HAP-1 (cell line): ENCODE measurements around the gene PTPRN2.
"Not testable (repeated sequence)": the region's sequence is repeated elsewhere in the genome, so short reads cannot be mapped to it uniquely, and the experiment has no call there.

Experiments
- DNase-seq, 2 experiments: peaks; one replicate each; pipeline ENCODE4 v3.0.0-alpha.2; 2016 to 2020; ENCODE audit warnings: low spot score in 2 of 2
- H3K27me3 ChIP-seq: fragments of 250-450 bp; sonication (Bioruptor Pico); 2 replicates; pipeline ENCODE4 v1.5.1; 2020; ENCODE audit warnings: low read depth, mild to moderate bottlenecking, moderate library complexity
- H3K36me3 ChIP-seq: fragments of 250-450 bp; sonication (Bioruptor Pico); replicated peaks from 2 replicates; pipeline ENCODE4 v1.5.1; 2020; ENCODE audit warnings: mild to moderate bottlenecking
- H3K4me1 ChIP-seq: fragments of 250-450 bp; sonication (Bioruptor Pico); 2 replicates; pipeline ENCODE4 v1.5.1; 2020; ENCODE audit warnings: mild to moderate bottlenecking
- H3K4me3 ChIP-seq: fragments of 250-450 bp; sonication (Bioruptor Pico); 2 replicates; pipeline ENCODE4 v1.5.1; 2020; ENCODE audit warnings: mild to moderate bottlenecking, moderate library complexity
- H3K9me3 ChIP-seq: fragments of 250-450 bp; sonication (Bioruptor Pico); 2 replicates; pipeline ENCODE4 v1.5.1; 2020; ENCODE audit warnings: mild to moderate bottlenecking, moderate library complexity
- in situ Hi-C: fragments of 300-500 bp; cut with MboI; formaldehyde crosslinking; loops from 3 replicates; pipeline ENCODE4 v1.14.3; 2020; ENCODE audit warnings: low sequenced_read_pairs, inconsistent platforms, mixed read lengths

Gene PTPRN2

DNA sequence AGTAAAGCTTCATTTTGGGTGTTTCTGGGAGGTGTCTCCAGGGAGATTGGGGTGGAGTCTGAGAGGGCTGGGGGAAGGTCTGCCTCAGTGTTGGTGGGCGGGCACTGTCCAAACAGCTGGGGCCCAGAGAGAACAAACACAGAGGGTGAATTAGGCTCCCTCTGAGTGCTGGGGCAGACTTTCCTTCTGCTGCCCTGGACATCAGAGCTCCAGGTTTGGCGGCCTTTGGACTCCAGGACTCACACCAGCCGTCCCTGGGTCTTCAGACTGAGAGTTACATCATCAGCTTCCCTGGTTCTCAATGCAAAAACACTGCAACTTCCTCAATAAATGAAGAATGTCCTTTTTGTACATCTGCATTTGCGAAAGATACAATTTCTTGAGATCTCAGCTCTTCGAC lies 427.4 kb downstream of the PTPRN2 start:
- in situ Hi-C loops: no loop called here
- no peaks in the 10 kb centered on the region for H3K9me3 ChIP-seq
- no peak for DNase-seq
- no peaks in the 10 kb centered on the region for H3K36me3 ChIP-seq
- no peak overlapping the region for H3K4me3 ChIP-seq
- H3K4me1 ChIP-seq: no peaks in the 10 kb centered on the region
- H3K27me3 ChIP-seq: no peaks in the 10 kb centered on the region

DNA sequence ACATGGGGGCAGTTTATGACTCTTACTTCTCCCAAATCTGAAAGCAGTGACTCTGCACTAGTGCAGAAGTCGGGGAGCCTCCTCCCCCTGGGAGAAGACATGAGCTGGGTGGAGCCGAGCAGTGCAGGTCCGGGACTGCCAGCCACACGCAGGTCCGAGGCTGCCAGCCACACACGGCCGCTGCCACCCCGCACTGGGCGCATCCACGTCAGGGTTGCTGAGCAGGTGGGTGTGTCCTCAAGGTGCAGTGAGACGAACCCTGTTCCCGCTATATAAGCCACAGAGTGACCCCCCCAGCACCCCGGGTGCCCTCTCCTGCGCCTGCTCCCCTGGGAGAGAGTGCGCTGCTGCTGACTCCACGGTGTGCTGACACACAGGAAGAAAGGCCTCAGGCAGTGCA lies 430.2 kb downstream of the PTPRN2 start:
- no peaks in the 10 kb centered on the region for H3K36me3 ChIP-seq
- in situ Hi-C loops: no loop called here
- no peaks in the 10 kb centered on the region for H3K9me3 ChIP-seq
- H3K4me3 ChIP-seq: no peak overlapping the region
- H3K27me3 ChIP-seq: no peaks in the 10 kb centered on the region
- no peaks in the 10 kb centered on the region for H3K4me1 ChIP-seq
- DNase-seq: no peak

DNA sequence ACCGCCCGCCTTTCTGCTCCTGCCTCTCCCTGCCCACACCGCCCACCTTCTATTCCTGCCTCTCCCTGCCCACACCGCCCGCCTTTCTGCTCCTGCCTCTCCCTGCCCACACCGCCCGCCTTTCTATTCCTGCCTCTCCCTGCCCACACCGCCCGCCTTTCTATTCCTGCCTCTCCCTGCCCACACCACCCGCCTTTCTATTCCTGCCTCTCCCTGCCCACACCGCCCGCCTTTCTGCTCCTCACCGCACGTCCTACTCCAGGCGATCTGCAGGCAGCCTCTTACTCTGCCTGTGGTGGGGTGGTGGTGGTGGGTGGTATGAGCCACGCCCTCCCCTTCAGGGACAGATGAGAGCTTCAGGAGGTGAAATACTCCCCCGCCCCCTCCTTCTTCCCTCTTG lies 436.4 kb downstream of the PTPRN2 start:
- H3K36me3 ChIP-seq, in situ Hi-C loops, H3K4me3 ChIP-seq, H3K4me1 ChIP-seq, H3K9me3 ChIP-seq, DNase-seq, H3K27me3 ChIP-seq: not testable (repeated sequence)

DNA sequence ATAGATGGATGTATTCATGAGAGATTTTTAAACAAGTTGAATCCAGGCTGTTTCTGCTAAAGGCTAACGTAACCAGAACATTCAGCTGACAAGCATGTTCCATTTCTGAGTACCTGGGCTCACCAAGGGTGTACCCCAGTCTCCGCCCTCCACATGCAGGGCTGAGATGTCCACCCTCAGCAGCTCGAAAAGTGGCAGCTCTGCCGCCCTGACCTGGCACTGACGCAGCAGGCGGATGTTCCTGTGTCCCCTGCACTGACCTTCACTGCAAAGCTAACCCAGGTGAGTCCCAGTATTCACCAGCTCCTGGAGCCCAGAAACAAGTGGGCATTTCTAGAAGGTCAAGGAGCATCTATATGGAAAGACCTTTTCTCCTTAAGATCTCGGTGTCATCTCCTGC lies 437.4 kb downstream of the PTPRN2 start:
- H3K9me3 ChIP-seq: no peaks in the 10 kb centered on the region
- DNase-seq: no peak
- in situ Hi-C loops: no loop called here
- H3K4me1 ChIP-seq: no peaks in the 10 kb centered on the region
- no peaks in the 10 kb centered on the region for H3K36me3 ChIP-seq
- no peaks in the 10 kb centered on the region for H3K27me3 ChIP-seq
- H3K4me3 ChIP-seq: no peak overlapping the region

DNA sequence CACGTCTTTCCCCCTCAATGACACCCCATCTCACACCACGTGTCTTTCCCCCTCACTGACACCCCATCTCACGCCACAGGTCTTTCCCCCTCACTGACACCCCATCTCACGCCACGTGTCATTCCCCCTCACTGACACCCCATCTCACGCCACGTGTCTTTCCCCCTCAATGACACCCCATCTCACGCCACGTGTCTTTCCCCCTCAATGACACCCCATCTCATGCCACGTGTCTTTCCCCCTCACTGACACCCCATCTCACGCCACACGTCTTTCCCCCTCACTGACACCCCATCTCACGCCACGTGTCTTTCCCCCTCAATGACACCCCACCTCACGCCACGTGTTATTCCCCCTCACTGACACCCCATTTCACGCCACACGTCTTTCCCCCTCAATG lies 440.2 kb downstream of the PTPRN2 start:
- DNase-seq, in situ Hi-C loops, H3K9me3 ChIP-seq, H3K4me3 ChIP-seq, H3K4me1 ChIP-seq, H3K27me3 ChIP-seq, H3K36me3 ChIP-seq: not testable (repeated sequence)

DNA sequence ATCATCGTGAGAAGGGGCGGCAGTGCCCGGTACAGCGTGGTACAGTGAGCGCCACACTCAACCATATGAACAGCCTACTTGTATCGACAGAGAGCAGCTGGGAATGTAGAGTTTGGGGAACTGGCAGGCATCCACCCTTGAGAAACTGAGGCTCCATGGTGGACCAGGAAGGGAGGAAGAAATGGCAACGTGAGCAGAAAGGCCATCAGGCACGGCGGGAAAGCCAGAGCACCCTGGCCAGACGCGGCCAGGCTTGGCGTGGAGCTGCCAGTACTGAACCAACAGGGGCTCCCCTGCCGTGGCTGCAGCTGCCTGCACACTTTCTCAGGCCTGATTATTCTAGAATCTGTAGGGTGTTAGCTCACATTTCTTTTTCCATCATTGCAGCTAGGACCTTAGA lies 442.3 kb downstream of the PTPRN2 start:
- H3K4me3 ChIP-seq: no peak overlapping the region
- no peaks in the 10 kb centered on the region for H3K4me1 ChIP-seq
- H3K27me3 ChIP-seq: no peaks in the 10 kb centered on the region
- DNase-seq: no peak
- H3K36me3 ChIP-seq: no peaks in the 10 kb centered on the region
- in situ Hi-C loops: no loop called here
- H3K9me3 ChIP-seq: no peaks in the 10 kb centered on the region

DNA sequence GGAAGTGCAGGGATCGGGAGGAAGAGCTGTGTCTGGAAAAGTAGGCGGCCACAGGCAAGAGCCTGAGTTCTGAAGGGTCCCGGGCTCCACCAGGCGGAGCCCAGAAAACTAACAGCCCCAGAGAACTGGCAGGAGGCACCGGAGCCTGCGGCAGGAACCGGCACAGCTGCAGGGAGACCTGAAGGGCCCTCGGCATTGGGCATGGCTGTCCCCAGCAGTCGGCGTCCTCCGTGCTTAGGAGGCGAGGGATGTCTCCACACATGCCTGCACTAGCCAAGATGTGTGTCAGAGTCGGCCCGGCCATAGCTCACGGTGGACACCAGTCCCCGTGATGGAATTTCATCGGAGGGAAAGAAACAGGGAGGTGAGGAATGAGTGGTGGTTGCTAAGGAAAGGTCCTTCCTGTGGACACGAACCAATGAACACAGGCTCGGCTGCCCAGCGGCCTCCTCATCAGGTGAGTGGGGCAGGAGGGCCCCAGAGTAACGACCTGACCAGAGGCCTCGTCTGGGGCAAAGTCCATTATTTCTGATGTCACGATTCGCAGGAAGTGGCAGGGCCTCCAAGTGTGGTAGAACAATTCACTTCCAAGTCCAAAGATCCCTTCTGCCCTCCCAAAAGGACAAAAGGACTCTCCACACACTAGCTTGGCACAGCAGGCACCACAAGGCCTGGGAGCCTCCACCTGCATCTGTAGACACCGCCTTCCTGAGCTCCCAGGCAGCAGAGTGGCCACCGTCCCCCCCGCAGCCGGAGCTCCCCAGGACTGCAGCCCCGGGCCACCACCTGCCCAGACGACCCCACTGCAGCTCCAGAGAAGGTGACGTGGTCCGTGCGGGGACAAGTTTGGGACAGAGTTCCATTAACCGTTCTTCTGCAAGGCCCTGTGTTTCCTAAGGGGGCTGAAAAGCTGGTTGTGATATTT lies 444.2 kb downstream of the PTPRN2 start:
- in situ Hi-C loops: no loop called here
- Histone ChIP-seq H3K36me3 (no peaks in the 10 kb centered on the region), H3K4me1 (no peaks in the 10 kb centered on the region), H3K9me3 (no peaks in the 10 kb centered on the region), H3K4me3 (no peak overlapping the region), H3K27me3 (no peaks in the 10 kb centered on the region)
- no peak for DNase-seq

DNA sequence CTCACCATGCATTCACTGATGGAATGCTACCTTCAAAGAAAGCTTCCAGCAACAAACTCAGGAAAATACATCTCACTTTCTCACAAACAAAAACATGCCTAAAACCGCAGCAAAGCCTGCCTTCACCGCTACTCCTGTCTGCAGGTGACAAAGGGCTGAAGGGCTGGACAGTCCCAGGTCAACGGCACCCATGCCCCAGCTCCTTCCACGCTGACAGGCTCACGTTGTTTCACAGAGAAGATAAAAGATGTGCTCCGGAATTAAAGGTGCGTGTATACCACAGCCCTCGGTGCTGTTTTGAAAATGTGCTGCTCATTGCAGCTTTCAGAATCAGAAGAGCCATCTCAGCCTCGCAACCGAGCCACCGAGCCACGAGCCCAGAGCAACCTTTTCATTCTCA lies 445.0 kb downstream of the PTPRN2 start:
- Histone ChIP-seq H3K27me3 (no peaks in the 10 kb centered on the region), H3K4me3 (no peak overlapping the region), H3K36me3 (no peaks in the 10 kb centered on the region), H3K9me3 (no peaks in the 10 kb centered on the region), H3K4me1 (no peaks in the 10 kb centered on the region)
- in situ Hi-C loops: no loop called here
- no peak for DNase-seq

DNA sequence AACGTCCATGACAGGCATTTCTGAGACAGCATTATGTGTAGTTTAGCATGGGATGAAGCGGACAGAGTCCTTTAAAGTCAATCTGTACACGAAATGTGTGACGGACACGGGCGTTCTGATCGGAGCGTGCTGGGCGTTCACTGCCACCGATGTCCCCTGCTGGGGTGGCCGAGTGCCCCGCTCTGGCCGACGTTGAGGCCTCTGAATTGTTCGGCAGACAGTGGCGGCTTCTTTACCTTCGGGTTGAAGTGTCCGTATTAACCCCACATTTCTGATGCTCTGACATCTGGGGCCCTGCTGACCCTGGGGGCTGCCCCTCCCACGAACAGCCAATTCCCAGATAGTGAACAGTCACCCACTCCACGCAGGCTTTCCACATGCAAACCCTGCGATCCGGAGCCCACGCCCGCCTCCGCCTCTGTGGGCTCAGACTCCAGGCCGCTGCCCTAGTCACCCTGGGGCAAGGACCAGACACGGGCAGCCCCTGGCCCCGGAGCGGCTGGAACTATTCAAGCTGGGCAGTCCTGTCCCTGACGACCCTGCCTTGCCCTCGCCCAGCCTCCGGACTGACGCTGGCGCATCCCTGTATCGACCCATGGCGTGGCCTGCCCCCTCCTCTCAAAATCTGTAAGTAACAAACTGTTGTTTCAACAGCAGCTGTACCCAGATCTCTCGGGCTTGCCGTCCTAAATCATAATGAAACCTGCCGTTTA lies 445.7 kb downstream of the PTPRN2 start:
- in situ Hi-C loops: no loop called here
- no peaks in the 10 kb centered on the region for H3K9me3 ChIP-seq

DNA sequence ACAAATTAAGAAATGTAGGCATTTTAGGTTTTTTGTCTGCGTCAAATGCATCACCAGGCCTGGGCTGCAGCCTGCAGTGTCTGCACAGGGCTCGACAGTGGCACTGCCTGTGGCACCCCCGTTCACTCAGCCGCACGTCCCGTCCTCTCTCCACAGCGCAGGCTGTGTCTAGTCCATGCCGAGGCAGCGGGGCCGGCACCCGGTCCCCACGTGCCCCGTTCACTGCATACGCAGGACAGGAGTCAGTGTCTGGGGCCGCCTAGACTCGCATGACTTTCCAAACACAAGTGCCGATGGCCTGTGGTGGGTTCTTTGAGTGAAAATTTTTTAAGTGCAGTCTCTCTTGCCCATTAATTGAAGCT lies 446.4 kb downstream of the PTPRN2 start:
- no peak for DNase-seq
- in situ Hi-C loops: no loop called here
- H3K4me1 ChIP-seq: no peaks in the 10 kb centered on the region
- H3K27me3 ChIP-seq: no peaks in the 10 kb centered on the region
- no peak overlapping the region for H3K4me3 ChIP-seq
- no peaks in the 10 kb centered on the region for H3K36me3 ChIP-seq
- H3K9me3 ChIP-seq: no peaks in the 10 kb centered on the region

More for the DNA sequence above, 445.7 kb downstream of the PTPRN2 start:
- H3K27me3 ChIP-seq: no peaks in the 10 kb centered on the region
- H3K36me3 ChIP-seq: no peaks in the 10 kb centered on the region
- DNase-seq: no peak
- H3K4me3 ChIP-seq: no peak overlapping the region
- H3K4me1 ChIP-seq: no peaks in the 10 kb centered on the region

DNA sequence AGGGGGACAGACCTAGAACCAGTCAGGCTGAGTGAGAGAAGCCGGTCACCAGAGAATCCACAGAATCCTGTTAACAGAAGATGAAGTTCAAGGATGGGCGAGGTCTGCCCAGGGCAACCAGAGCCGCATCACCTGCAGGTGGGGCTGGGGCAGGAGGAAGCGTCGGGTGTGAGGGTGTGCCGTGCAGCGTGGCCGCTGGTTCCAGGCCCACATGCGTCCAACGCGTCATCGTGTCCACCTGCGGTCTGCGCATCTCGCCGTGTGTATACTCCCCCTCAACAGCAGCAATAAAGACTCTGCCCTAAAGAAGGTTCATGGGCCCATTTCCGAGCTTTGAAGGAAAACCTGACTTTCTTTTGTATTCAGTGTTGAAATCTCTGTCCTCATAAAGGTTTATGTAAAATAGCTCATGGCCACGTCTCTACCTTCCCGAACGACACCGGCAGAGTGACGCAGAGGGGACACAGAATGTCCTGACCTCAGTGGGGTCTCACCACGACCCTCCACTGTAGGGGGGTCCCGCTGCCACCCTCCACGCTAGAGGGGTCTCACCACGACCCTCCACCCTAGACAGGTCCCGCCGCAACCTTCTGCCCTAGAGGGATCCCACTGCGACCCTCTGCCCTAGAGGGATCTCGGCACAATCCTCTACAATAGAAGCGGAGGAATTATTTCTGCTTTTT lies 446.9 kb downstream of the PTPRN2 start:
- H3K9me3 ChIP-seq: no peaks in the 10 kb centered on the region
- H3K4me3 ChIP-seq: no peak overlapping the region
- no peaks in the 10 kb centered on the region for H3K4me1 ChIP-seq
- DNase-seq: no peak
- in situ Hi-C loops: no loop called here
- no peaks in the 10 kb centered on the region for H3K27me3 ChIP-seq
- no peaks in the 10 kb centered on the region for H3K36me3 ChIP-seq

DNA sequence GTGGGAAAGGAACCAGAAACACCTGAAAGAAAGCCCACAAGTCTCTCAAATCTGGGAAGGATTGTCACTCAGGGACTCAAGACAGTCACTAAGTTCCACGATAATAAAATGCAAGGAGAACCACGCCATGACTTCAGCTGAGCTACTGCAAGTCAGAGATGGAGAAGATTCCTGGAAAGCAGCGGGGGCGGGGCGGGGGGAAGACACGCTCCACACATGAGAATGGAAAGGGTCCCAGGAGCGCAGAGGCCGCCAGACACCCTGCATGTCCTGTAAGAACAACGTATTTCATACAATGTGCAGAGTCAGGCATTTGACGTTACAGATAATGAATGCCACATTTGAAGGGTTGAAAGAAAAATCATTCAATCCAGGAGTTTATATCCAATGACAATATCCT lies 448.1 kb downstream of the PTPRN2 start:
- no peaks in the 10 kb centered on the region for H3K36me3 ChIP-seq
- DNase-seq: no peak
- no peaks in the 10 kb centered on the region for H3K27me3 ChIP-seq
- in situ Hi-C loops: no loop called here
- H3K9me3 ChIP-seq: no peaks in the 10 kb centered on the region
- no peak overlapping the region for H3K4me3 ChIP-seq
- no peaks in the 10 kb centered on the region for H3K4me1 ChIP-seq

DNA sequence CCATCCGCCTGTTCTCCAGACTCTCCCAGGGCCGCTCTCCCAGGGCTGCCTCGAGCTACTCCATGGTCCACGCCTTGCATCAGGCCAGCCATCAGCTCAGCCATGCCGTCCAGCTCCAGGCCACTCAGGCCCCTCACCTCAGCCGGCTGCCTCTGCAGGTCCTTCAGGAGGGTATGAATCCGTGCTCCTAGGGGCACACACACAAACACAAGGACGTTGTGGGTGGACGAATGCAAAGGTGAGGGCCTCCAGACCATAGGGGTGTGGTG lies 449.4 kb downstream of the PTPRN2 start:
- Histone ChIP-seq H3K4me1 (no peaks in the 10 kb centered on the region), H3K27me3 (no peaks in the 10 kb centered on the region), H3K4me3 (no peak overlapping the region), H3K9me3 (no peaks in the 10 kb centered on the region), H3K36me3 (no peaks in the 10 kb centered on the region)
- in situ Hi-C loops: no loop called here
- no peak for DNase-seq
